ENCODE measurements around the gene SV2B.

DNA sequence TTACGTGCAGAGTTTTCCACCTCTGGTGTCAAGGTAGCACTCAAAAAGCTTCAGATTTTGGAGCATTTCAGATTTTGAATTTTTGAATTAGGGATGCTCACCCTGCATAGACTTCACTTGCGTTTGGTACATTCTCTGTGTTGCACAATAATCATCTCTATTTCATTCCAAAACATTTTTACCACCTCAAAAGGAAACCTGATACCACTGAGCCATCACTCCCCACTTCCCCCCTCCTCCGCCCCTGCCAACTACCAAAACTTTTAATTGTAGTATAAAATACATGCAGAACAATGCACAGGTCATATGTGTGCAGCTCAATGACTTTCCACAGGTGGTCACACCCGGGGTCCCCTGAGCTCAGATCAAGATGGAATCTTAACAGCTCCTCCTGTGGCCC is 208.8 kb downstream of the SV2B start:
- TF ChIP-seq NUFIP1 (IDR thresholded peaks at IDR 0.05; ENCODE audit: partially characterized antibody) (no peak), RB1 (IDR thresholded peaks at IDR 0.05; ENCODE audit: low read depth) (no peak), ZNF785 (CRISPR knock-in tag; IDR thresholded peaks at IDR 0.05) (no peak), ZNF717 (CRISPR knock-in tag; IDR thresholded peaks at IDR 0.05) (no peak), LEF1 (IDR thresholded peaks at IDR 0.05) (no peak)
- TF ChIP-seq, protein P1, sequence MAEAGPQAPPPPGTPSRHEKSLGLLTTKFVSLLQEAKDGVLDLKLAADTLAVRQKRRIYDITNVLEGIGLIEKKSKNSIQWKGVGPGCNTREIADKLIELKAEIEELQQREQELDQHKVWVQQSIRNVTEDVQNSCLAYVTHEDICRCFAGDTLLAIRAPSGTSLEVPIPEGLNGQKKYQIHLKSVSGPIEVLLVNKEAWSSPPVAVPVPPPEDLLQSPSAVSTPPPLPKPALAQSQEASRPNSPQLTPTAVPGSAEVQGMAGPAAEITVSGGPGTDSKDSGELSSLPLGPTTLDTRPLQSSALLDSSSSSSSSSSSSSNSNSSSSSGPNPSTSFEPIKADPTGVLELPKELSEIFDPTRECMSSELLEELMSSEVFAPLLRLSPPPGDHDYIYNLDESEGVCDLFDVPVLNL (CRISPR knock-in tag; IDR thresholded peaks at IDR 0.05; ENCODE audit: low read depth) = no peak
- TF ChIP-seq, protein P2, sequence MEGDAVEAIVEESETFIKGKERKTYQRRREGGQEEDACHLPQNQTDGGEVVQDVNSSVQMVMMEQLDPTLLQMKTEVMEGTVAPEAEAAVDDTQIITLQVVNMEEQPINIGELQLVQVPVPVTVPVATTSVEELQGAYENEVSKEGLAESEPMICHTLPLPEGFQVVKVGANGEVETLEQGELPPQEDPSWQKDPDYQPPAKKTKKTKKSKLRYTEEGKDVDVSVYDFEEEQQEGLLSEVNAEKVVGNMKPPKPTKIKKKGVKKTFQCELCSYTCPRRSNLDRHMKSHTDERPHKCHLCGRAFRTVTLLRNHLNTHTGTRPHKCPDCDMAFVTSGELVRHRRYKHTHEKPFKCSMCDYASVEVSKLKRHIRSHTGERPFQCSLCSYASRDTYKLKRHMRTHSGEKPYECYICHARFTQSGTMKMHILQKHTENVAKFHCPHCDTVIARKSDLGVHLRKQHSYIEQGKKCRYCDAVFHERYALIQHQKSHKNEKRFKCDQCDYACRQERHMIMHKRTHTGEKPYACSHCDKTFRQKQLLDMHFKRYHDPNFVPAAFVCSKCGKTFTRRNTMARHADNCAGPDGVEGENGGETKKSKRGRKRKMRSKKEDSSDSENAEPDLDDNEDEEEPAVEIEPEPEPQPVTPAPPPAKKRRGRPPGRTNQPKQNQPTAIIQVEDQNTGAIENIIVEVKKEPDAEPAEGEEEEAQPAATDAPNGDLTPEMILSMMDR (IDR thresholded peaks at IDR 0.05 in 2 of 3, conservative IDR thresholded peaks at IDR 0.05 in 1 of 3; ENCODE audit: insufficient read depth in 2 of 3, low read depth in 1 of 3, low read length in 3 of 3) = no peak

Data from K562 (cell line).